Measurements from ENCODE around the gene AKAP6.

GRCh38 chr14:32706721-32707519, 377.8 kb downstream of the AKAP6 start:
- TF ChIP-seq TAF1 (conservative IDR thresholded peaks at IDR 0.05) (no peak), CTCF (IDR thresholded peaks at IDR 0.05; ENCODE audit: low read depth, low read length, missing input control) (no peak), RAD21 (IDR thresholded peaks at IDR 0.05) (no peak), REST (IDR thresholded peaks at IDR 0.05) (no peak), HNF4G (IDR thresholded peaks at IDR 0.05) (no peak), ATF3 (IDR thresholded peaks at IDR 0.05) (no peak), SP1 (IDR thresholded peaks at IDR 0.05) (no peak), YY1 (IDR thresholded peaks at IDR 0.05) (no peak), JUND (IDR thresholded peaks at IDR 0.05) (no peak), GABPA (IDR thresholded peaks at IDR 0.05 in 1 of 2, conservative IDR thresholded peaks at IDR 0.05 in 1 of 2) (no peak), MAX (IDR thresholded peaks at IDR 0.05) (no peak)
